ENCODE data around the gene FGF18. TPM values are rescaled to one million over a fixed set of nuclear protein-coding genes. Genes with fewer than 3 reads are reported as not detected.

The FGF18 gene
- total RNA-seq, 1 experiment from 2014 or later = 0.52 TPM

DNA sequence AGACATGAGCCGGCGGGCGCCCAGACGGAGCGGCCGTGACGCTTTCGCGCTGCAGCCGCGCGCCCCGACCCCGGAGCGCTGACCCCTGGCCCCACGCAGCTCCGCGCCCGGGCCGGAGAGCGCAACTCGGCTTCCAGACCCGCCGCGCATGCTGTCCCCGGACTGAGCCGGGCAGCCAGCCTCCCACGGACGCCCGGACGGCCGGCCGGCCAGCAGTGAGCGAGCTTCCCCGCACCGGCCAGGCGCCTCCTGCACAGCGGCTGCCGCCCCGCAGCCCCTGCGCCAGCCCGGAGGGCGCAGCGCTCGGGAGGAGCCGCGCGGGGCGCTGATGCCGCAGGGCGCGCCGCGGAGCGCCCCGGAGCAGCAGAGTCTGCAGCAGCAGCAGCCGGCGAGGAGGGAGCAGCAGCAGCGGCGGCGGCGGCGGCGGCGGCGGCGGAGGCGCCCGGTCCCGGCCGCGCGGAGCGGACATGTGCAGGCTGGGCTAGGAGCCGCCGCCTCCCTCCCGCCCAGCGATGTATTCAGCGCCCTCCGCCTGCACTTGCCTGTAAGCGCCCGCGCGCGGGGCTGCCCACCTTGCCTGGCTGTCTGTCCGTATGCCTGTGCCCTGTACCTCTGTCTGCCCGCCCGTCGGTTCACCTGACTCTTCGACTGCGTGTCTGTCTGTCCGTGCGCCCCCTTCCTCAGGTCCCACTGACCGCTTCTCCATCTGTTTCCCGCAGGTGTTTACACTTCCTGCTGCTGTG lies 412 bp downstream of the FGF18 start:
- H3K4me2 ChIP-seq = peak overlapping the region; percentile 92
- peak in 1 of 2 experiments; percentile 65 for DNase-seq
- H3K27ac ChIP-seq = no peak overlapping the region
- ChIA-PET POLR2A (ENCODE audit: unreplicated experiment) (interaction anchor here (0.6 to 0.7 kb wide), 2 partner anchors 292 to 836 kb away, joined by 4 to 11 read pairs; no protein-coding TSS in a partner anchor), CTCF (interaction anchor here (0.6 to 1.2 kb wide), 6 partner anchors 33 to 926 kb away, joined by 3 to 6 read pairs (median 4); no protein-coding TSS in a partner anchor)
- no peaks in the 10 kb centered on the region for H3K36me3 ChIP-seq (ENCODE audit: low read depth)
- H3K9me3 ChIP-seq (ENCODE audit: insufficient read depth, low read depth) = no peaks in the 10 kb centered on the region
- intact Hi-C loops (cut with micrococcal nuclease; ENCODE audit: unreplicated experiment) = loop anchor here (1.0 to 10.0 kb wide), 7 partner anchors 62 to 865 kb away; partner anchors contain the start of genes STK10 and UBTD2
- peak overlapping the region; percentile 64 for H3K4me3 ChIP-seq
- H3K9me2 ChIP-seq (ENCODE audit: insufficient read depth) = no peaks in the 10 kb centered on the region
- H3K79me2 ChIP-seq (ENCODE audit: low read depth) = no peaks in the 10 kb centered on the region
- H3F3A ChIP-seq (ENCODE audit: insufficient read depth, low read depth) = peaks cover 35% of the 10 kb centered on the region
- H3K27me3 ChIP-seq (ENCODE audit: insufficient read depth, low read depth) = no peaks in the 10 kb centered on the region
- H3K4me1 ChIP-seq (replicated peaks; ENCODE audit: insufficient read depth) = 0 out of 2 replicates have a peak, but pooled peaks cover 8% of the 10 kb centered on the region
- BruUV-seq (replicated peaks) = no TSS peak
- H4K20me1 ChIP-seq (ENCODE audit: insufficient read depth) = peaks cover 14% of the 10 kb centered on the region; the same call in 1 of the 2 replicates
- peak overlapping the region; percentile 76 for H2AFZ ChIP-seq
- TF ChIP-seq, protein P1, sequence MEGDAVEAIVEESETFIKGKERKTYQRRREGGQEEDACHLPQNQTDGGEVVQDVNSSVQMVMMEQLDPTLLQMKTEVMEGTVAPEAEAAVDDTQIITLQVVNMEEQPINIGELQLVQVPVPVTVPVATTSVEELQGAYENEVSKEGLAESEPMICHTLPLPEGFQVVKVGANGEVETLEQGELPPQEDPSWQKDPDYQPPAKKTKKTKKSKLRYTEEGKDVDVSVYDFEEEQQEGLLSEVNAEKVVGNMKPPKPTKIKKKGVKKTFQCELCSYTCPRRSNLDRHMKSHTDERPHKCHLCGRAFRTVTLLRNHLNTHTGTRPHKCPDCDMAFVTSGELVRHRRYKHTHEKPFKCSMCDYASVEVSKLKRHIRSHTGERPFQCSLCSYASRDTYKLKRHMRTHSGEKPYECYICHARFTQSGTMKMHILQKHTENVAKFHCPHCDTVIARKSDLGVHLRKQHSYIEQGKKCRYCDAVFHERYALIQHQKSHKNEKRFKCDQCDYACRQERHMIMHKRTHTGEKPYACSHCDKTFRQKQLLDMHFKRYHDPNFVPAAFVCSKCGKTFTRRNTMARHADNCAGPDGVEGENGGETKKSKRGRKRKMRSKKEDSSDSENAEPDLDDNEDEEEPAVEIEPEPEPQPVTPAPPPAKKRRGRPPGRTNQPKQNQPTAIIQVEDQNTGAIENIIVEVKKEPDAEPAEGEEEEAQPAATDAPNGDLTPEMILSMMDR (conservative IDR thresholded peaks at IDR 0.05) = no peak
- no peak for TF ChIP-seq EZH2 (IDR thresholded peaks at IDR 0.05; ENCODE audit: low read depth)

DNA sequence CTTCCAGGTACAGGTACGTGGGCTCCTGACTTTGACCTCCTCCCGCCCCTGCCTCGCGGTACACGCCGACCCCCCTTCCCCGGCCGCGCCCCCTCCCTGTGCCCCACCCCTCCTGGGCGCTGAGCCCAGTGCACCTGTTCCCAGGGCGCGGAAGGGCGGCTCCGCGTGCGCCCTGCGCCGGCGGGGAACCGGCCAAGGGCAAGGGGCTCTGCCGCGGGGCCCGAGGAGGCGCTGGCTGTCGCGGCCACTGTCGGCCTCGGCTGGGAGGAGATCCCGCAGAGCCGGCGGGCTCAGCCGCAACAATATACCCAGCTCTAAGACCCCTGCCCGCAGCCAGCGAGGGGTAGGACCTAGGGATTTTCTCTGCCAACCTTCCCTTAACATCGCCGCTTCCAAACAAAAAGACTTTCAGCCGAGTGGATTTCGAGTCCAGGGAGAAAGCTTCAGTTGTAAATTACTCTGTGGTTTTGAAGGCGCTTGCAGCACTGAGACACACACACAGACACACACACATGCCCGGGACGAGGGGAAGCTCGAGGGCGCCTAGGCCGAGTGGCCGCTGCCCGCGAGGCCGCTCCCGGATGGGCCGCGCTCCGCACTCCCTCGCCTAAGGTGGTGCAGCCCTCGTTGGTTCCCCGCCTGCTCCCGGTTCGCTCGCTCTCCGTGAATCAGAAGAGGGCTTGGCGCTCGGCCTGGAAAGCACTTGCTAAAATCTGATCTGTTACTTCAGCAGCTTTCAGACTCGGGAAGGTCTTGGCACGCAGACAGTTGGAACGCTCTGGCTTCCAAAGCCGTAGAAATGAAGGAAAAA lies 1.2 kb downstream of the FGF18 start:
- H3K4me3 ChIP-seq = peak overlapping the region; percentile 64
- H3K9me2 ChIP-seq (ENCODE audit: insufficient read depth) = no peaks in the 10 kb centered on the region
- BruUV-seq (replicated peaks) = no TSS peak
- peak overlapping the region; percentile 92 for H3K4me2 ChIP-seq
- no peaks in the 10 kb centered on the region for H3K79me2 ChIP-seq (ENCODE audit: low read depth)
- DNase-seq = peak in 1 of 2 experiments; percentile 23
- H3K27ac ChIP-seq = no peak overlapping the region
- peaks cover 27% of the 10 kb centered on the region for H3F3A ChIP-seq (ENCODE audit: insufficient read depth, low read depth)
- H3K36me3 ChIP-seq (ENCODE audit: low read depth) = no peaks in the 10 kb centered on the region
- no peaks in the 10 kb centered on the region for H3K27me3 ChIP-seq (ENCODE audit: insufficient read depth, low read depth)
- peak overlapping the region; percentile 76 for H2AFZ ChIP-seq
- ChIA-PET CTCF (interaction anchor here (0.7 kb wide), 1 partner anchor 113 kb away, joined by 3 read pairs; no protein-coding TSS in a partner anchor), POLR2A (ENCODE audit: unreplicated experiment) (no interaction called here)
- TF ChIP-seq, protein P1 (conservative IDR thresholded peaks at IDR 0.05) = no peak
- TF ChIP-seq EZH2 (IDR thresholded peaks at IDR 0.05; ENCODE audit: low read depth) = no peak
- no peaks in the 10 kb centered on the region for H3K9me3 ChIP-seq (ENCODE audit: insufficient read depth, low read depth)
- intact Hi-C loops (cut with micrococcal nuclease; ENCODE audit: unreplicated experiment) = loop anchor here (1.0 kb wide), 1 partner anchor 100 kb away; no protein-coding TSS in a partner anchor
- H3K4me1 ChIP-seq (replicated peaks; ENCODE audit: insufficient read depth) = 0 out of 2 replicates have a peak, but pooled peaks cover 12% of the 10 kb centered on the region
- H4K20me1 ChIP-seq (ENCODE audit: insufficient read depth) = peaks cover 6% of the 10 kb centered on the region; the same call in 1 of the 2 replicates
